Transverse colon (tissue), 3 donors: Measurements from ENCODE around the gene TMCO1.

Experiments
- CTCF ChIP-seq, 5 experiments: fragments of 200-600 bp in 3 of 5; fragments of 450-650 bp in 2 of 5; sonication (generic) in 3 of 5; IDR thresholded peaks; 1 replicate in 2 of 5; 2 replicates in 3 of 5; pipeline ENCODE4 v1.5.1; 2016 to 2017; ENCODE audit warnings: antibody characterized with exemption in 5 of 5, inconsistent platforms in 3 of 5, mild to moderate bottlenecking in 2 of 5, moderate library complexity in 1 of 5
- EP300 ChIP-seq: sonication (generic); formaldehyde crosslinking; IDR thresholded peaks from one replicate; pipeline ENCODE4 v1.6.1; 2017; ENCODE audit warnings: antibody characterized with exemption, low read depth
- POLR2A ChIP-seq: fragments of 450-650 bp; IDR thresholded peaks from one replicate; pipeline ENCODE4 v1.6.1; 2016; ENCODE audit warnings: antibody characterized with exemption, mild to moderate bottlenecking, moderate library complexity

- no peak for TF ChIP-seq CTCF (IDR thresholded peaks at IDR 0.05)
- no peak for TF ChIP-seq EP300
- TF ChIP-seq POLR2A: no peak
Measured at GRCh38 chr1:165738794-165739193, 29.9 kb downstream of the TMCO1 start.
